SHP77 treated with DMSO at 0.1 percent for 48 hours (cell line): ENCODE data around the gene GPR25.

Experiments
- DNase-seq: peaks from one replicate; lab custom pipeline; 2025; lab: John Stamatoyannopoulos, UW

GPR25 gene

DNA sequence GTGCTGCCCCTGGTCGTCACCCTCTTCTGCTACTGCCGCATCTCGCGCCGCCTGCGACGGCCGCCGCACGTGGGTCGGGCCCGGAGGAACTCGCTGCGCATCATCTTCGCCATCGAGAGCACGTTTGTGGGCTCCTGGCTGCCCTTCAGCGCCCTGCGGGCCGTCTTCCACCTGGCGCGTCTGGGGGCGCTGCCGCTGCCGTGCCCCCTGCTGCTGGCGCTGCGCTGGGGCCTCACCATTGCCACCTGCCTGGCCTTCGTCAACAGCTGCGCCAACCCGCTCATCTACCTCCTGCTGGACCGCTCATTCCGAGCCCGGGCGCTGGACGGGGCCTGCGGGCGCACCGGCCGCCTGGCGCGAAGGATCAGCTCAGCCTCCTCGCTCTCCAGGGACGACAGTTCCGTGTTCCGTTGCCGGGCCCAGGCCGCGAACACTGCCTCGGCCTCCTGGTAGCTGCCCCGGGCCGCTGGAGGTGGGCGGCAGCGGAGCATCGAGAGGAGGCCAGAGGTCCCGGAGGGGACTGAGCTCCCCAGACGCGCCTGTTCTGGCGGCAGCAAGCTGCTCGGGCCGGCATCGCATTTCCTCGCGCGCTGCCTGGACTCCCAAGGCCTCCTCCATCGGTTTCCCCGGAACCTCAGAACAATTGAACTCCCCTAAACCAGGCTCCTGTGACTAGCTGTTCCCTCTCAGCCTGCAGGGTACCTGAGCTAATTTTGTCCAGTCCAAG is 1.1 kb downstream of the GPR25 start:
- no peak for DNase-seq

DNA sequence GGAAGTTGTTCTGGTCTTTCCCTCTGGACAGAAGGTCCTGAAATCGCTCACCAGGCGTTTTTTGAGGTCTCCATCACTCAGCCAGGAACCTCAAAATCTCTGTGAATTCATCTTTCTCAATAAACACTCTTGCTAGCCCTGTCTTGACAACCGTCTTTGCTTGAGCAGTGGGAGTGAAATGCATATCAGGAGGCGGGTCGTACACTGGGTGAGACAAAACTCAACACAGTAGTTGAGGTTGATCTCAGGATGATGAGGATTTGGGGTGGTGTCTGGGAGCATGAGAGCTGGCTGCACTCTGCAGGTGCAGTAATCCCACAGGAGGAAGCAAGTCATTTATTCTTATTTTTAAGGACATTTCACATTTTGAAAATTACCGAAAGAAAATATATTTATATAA is 1.9 kb downstream of the GPR25 start:
- DNase-seq, result no peak

DNA sequence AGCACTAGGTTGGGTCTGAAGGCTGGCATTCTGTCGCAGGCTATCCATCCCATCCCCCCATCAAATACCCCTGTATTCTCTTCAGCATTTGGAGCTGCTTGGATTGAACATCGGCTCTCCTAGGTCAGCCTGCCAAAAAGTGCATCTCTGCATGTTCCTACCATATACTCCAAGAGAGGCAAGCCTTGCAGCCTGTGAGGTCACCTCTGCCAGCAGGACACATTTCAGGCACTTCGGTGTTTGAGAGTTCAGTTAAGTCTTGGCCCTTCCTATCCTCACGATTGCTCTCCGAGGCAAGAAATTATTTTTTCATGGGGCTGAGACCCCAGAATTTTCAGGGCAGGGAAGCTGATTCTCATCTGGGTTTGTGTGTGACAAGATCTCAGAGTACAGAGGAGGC is 2.6 kb downstream of the GPR25 start:
- no peak for DNase-seq

DNA sequence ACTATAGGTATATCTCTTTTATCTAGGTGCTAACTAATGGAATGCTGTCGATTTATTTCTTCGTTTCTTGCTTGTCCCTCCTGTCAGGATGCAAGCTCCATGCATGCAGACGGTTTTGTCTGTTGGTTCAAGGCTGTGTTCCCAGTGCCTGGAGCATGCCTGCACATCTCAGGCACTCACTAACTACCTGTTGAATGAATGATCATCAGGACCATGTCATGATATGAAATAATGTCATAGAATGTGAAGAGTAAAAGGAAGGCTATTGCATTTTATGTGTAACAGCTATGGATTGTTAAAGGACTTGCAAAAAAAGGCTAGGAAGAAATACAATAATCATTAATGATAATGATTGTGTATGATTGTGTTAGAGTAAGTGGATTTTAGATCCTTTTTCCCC is 4.2 kb downstream of the GPR25 start:
- no peak for DNase-seq

DNA sequence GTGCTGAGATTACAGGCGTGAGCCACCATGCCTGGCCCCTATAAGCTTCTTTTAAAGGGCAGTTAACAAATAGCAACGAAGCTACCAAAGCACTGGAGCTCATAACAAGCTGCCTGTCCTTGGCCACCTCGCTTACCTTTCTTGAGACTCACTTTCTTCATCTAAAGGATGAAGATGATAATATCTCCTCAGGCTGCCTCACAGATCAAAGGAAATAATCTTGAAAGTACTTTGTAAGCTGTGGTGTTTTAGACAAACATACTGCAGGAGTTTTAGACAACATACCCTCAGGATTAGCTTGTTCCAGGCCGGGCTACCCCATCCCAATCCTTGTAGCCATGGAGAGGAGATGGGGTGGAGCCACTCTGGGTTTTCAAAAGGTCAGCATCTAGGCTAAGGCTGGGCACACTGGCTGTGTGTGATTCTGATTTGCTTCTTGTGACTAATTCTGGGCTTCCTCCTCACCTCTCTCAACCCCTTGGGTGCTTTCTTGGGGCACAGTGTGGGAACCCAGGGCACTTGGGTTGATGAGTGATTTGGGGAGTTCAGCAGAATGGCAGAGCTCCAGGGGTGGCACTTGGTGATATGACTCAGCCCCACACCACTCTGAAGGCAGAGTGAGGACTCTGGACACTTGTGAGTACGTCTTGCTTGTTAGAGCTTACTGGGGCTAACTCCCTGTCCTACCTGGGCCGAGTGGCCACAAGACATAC is 5.2 kb downstream of the GPR25 start:
- DNase-seq, result no peak

DNA sequence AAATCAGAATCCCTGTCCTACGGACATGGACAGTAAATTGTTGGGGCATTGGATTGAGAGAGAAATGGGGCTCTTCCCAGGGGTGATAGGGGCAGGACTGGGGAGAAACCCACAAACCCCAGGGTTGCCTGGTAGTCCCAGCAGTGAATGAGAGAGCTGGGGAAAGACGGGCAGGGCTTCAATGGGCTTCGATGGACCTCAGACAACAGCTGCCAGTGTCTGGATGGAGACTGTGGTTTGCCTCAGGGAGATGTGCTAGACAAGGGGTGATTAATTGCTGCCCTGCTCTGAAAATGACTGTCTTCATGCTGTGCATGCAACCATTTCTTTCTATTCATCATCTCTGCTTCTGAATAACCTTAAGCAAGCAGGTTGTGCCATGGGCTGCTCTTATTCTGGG is 7.4 kb downstream of the GPR25 start:
- no peak for DNase-seq

DNA sequence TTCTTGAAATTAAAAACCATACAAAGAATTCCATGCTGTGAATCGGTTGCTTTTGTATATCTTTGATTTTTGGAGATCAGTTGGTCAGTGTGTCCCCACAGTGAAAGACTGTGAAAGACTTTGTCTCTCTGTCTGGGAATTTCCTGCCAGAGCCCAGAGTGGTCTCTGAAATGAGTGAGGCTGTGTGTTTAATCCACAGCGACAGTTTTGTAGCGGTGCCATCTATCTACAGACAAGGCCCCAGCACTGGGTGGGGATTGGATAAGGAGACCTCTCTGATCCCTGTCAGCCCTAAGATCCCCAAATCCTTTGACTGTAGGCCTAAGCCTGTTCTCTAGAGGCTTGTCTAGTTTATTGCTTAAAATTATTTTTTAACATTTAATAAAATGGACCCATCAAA is 10.3 kb downstream of the GPR25 start:
- DNase-seq, result no peak

DNA sequence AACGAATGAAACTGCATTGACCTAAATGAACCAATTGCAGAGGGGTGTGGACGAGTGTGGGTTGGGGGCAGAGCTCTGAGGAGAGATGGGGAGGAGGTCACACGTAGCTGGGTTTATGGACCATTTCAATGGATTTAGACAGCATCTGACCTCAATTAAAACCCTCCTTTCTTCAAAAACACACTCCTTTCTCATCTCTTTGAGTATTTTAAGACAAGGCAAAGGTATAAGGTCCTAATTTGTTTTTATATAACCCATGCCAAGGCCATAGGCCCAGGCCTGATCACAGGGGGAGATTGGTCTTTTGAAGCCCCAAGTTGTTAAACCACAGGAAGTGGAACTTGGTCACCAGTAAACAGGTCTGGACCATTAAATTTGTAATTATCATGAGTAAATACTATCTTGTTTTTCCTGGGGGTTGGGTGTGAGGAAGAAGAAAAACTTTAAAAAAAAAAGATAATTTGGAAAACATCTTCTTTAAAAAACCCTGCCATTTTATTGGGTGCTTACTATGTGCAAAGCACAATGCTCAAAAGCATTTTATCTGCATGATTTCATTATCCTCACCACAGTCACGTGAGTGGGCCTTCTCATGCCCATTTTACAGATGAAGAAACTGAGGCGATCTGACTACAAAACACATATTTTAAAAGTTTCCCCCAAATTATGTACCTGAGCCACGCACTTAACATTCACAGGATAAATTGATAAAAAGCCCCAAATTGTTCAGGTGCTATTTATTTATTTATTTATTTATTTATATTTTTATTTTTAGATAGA is 13.0 kb downstream of the GPR25 start:
- no peak for DNase-seq

DNA sequence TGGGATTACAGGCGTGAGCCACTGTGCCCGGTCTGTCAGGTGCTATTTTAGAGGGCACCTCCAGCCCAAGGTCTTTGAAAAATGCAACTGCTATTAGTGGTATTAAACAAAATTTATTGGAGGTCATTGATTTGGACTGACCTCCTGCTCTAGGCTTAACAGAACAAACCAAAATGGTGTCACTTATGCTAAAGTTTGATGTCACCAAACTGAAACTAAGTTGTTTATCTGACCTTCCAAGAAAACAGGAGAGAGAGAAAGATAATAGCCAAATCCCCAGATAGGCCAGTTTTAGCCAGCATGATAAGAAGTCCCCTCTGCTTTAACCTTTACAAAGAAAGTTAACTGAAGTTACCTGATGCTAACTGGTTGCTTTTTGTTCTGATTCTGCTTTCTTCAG is 13.8 kb downstream of the GPR25 start:
- DNase-seq, result no peak

DNA sequence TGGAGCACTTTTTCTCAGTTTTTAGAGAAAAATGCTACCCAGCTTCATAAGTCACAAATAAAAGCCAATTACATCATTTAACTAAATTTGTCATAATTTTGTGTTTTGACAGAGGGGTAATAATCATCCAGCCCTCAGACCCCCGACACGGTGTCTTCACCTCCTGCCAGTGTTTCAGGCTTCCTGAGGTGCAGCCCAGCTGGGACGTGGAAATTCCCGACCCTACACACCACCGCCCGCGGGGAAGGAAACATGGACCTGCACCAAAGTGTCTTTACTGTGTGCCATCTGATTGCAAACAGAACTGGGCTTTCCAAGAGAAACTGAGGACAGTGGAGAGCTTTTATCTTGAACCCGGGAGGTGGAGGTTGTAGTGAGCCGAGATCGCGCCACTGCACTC is 14.3 kb downstream of the GPR25 start:
- DNase-seq, result no peak

DNA sequence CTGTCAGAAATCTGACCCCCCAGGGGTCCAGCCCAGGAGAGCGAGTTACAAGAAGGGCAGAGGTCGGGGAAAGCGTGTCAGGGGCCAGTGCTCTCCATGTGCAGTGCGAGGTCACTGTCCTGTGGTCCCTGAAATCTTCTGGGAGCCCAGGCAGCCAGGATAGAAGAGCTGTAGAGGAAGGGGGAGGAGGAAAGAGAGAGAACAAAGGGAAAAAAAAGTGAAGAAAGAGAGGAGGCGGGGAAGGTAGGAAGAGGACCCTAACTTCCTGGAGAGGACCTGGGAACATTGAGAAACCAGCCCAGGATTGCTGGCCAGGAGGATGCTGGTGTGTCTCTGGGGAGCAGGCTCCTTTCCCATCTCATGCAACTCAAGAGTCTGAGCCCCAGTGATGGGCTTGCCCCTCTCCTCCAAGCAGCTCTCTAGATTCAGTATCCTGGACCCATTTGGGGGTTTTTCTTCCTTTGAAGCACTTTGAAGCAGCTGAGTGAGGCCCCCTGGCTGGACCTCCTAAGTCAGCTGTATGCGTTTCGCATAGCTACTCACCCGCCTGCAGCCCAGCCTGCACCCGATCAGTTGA is 15.1 kb downstream of the GPR25 start:
- no peak for DNase-seq

DNA sequence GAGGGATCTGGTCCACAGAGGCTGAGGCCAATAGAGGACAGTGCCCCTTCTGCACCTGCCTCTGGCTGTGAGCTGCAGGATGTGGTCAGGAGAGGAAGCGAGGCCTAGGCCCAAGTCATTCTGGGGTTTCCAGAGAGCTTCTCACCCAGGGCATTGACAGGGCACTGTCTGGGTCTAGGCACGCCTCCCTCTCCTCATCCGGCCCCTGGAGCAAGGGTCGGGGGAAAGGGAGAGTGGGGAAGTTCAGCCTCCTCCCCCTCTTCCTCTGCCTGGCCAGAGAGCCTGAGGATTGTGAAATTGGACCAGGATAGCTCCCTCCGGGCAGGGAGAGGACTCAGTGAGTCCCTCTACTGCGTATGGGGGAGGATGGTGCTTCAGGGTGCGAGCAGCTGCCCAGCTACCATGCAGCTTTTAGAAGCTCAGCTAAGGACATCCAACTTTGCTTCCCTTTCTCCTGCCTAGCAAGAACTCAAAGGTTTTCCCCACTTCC is 15.6 kb downstream of the GPR25 start:
- DNase-seq, result no peak

DNA sequence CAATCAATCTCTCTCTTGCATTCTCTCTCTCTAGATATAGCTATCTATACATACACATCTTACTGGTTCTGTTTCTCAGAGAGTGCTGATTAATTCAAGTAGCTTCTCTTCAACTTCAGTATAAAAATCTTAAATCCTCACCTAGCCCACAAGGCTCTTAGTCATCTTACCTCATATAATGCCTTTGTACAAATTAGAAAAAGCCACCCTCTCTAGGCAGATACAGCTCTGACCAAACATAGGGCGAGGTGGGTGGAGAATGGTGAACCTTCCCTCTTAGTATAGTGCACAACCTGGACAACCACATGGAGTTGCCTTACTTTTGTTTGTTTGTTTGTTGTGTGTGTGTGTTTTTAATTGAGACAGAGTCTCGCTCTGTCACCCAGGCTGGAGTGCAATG is 16.8 kb downstream of the GPR25 start:
- DNase-seq, result no peak

DNA sequence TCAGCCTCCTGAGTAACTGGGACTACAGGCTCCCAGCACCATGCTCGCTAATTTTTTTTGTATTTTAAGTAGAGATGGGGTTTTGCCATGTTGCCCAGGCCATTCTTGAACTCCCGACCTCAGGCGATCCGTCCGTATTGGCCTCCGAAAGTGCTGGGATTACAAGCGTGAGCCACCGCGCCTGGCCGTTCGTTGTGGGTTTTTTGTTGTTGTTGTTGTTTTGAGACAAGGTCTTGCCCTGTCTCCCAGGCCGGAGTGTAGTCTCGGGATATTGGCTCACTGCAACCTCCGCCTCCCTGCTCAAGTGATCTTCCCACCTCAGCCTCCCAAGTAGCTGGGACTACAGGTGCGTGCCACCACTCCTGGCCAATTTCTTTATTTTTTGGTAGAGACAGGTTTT is 17.2 kb downstream of the GPR25 start:
- DNase-seq, result no peak

DNA sequence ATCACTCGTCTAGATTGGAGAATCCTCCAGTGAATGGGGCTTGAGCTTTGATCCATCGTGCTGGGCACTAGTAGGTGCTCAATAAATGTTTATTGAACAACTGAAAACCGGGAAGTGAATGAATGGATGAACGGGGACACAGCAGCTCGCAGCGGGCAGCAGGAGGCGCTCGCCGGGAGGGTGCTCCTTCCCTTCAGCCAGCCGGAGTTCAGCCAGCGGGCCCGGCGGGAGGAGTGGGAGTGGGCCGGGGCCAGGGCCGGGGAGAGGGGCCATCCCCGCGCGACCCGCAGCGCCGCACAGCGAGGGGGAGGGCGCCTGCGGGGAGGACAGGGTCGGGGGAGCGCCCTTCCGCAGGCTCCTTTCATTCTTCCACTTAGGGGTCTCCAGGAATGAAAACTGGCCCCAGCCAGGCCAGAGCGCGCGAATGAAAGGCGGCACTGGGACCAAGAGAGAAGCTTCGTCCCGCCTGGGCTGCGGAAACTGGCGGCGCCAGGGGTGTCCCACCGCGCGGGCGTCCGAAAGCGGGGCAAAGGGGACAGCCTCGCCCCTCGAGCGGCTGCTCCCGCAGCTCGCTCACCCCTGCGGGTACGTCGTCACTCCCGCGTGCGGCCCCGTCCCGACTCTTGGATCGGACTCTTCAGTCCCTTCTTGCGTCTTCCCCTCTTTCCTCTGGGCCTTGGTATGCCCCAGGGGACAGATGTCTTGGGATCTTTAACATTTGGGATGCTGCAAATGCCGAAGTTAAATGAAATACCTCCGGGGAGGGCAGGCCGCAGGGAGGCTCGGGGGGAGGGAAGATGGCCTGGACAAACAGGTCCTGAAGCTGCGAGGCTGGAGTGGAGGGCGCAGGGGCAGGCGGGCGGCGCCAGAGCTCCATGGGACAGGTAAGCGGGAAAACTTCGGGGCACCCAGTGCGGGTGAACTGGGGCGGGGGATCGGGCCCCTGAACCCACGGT is 18.3 kb downstream of the GPR25 start:
- DNase-seq, result no peak

DNA sequence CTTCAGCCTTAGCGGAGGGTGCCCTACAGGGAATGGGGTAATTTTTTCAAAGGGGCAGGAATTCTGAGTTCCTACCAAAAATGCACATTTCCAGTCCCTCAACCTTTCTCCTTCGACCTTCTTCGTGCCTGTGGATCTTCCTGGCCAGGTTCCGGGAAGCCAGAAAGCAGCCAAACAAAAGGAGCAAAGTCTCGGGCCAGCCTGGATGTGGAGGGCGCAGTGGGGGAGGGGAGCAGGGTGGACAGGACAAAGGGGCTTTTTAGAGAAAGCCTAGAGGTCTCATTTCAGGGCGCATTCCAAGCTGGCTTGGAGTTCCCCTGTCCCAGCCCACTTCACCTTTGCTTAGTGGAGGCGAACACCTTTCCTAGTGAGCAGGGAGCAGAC is 19.0 kb downstream of the GPR25 start:
- no peak for DNase-seq

DNA sequence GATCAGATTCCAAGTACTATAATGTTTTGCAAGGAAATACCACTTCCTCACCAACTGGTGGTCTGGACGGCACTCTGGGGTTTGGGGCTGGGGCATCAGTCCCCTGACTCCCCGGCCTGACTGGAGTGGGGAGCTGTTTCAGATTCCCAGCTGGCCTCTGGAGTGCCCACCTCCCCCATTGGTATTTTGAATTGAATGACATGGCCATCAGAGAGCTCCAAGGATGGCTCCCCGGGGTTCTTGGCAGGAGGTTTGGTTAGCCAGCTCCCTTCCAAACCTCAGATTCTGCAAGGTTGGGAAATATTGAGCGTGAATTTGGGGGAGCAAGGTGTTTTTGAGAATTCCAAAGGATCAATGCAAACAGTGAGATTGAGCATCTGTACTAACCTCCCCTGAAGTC is 19.8 kb downstream of the GPR25 start:
- DNase-seq, result no peak

DNA sequence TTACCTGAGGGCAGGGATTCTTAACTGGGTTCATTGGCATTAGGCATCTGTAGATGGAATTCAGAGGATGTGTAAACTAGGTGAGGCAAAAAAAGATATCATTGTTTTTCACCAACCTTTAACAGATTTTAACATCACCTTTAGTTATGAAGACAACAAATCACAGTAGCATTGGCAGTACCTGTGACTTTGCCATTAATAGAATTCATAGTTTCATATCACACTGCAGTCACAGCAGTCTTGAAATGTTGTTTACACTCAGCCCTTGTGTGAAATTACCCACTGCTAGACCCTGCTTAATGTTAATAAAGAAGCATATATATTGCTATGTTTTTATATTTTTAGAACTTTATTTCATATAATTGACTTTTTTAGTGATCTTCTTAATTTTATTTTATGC is 20.2 kb downstream of the GPR25 start:
- DNase-seq, result no peak

DNA sequence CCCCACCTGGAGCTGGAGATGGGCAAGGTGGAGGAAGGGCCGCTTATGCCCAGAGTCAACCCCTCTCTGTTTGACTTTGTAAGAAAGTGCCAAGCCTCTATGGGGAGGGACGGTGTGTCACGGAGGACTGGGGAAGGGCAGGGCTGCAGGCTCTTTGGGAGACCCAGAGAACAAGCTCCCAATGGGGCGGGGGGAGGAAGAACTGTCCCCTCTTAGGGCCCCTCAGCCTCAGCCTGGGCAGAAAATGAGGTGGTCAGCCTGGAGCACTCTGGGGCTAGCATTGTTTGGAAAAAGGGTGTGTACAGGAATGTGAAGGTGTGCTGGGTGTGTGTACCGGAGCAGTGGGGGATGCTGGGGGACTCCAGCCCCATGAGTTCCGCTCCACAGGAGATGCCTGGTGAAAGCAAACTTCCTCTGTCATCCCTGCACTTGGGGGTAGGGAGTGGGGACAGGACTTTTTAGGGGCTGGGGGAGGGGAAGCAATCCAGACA is 20.7 kb downstream of the GPR25 start:
- no peak for DNase-seq

DNA sequence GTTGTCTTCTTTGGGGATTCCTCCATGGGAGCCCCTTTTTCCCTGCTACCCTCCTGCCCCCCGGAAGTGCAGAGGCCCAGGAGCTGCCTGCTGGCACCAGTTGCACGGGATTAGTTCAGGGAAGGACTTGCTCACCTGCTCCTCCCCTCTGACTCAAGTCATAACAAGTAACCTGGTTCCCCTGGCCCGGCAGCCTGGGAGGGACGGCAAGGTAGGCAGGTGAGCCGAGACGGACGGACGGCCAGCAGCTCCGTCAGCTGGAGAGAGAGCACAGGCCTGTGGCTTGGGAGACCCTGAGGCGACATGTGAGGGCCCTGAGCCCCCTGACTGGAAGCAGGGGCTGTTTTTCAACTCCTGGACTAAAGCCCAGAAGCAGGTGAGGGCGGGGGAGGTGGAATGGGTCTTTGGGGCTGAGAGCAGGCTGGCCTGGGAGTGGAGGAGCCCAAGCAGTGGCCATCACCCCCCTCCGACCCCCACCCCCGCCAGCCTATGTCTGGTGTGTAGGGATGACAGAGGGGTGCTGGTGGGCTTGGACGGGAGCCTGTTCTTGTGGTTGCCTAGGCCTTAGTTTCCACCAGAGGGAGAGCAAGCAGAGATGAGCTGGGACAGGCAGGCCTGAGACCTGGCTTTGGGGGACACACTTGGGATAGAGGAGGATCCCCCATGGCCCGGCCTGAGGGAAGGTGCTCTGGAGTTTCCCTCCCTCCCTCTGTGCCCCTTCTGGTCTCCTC is 22.1 kb downstream of the GPR25 start, which contains the start of gene INAVA:
TSS of gene INAVA (plus strand) at position 189 of the 731 bp plus-strand sequence. CDS start 3,501 bp downstream, outside the sequence.
- no peak for DNase-seq

DNA sequence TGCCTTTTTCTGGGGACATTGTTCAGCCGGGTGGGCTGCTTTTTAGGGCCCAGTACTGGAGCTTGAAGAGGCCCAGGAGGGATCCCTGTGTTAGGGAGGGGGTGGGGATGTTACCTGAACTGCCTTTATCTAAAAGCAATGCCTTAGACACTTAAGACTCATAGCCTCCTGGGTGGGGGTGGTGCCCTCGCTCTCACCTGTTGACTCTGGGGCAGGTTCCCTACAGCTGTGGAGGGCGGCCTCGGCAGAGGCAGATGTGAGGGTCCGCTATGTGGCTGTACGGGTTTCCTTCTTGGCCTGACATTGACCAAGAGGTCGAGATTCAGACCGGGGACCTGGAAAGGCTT is 22.6 kb downstream of the GPR25 start:
- DNase-seq, result no peak
